ENCODE results near the gene AMER3.

Gene AMER3

GRCh38 chr2:130756053-130756873, 923 bp downstream of the AMER3 start:
- peak in 2 of 4 experiments; percentile 20 to 42 for DNase-seq

- no peak for DNase-seq
Observed at GRCh38 chr2:130756874-130757668, 1.7 kb downstream of the AMER3 start.

- DNase-seq = no peak
Observed at GRCh38 chr2:130759906-130760753, 4.8 kb downstream of the AMER3 start.

GRCh38 chr2:130760754-130761751, 5.7 kb downstream of the AMER3 start:
- DNase-seq = no peak

- DNase-seq = no peak
Observed at GRCh38 chr2:130762031-130762909, 6.9 kb downstream of the AMER3 start.

- no peak for DNase-seq
Observed at GRCh38 chr2:130762910-130763385, 7.6 kb downstream of the AMER3 start.

- DNase-seq = no peak
Observed at GRCh38 chr2:130763405-130763804, 8.1 kb downstream of the AMER3 start.

- DNase-seq = no peak
Observed at GRCh38 chr2:130764035-130764820, 8.9 kb downstream of the AMER3 start.

- no peak for DNase-seq
Observed at GRCh38 chr2:130764821-130765115, 9.4 kb downstream of the AMER3 start.

GRCh38 chr2:130765464-130765863, 10.1 kb downstream of the AMER3 start:
- DNase-seq = no peak

- no peak for DNase-seq
Observed at GRCh38 chr2:130766037-130766436, 10.7 kb downstream of the AMER3 start.

- no peak for DNase-seq
Observed at GRCh38 chr2:130766711-130767407, 11.5 kb downstream of the AMER3 start.

GRCh38 chr2:130767408-130767775, 12.1 kb downstream of the AMER3 start:
- no peak for DNase-seq

- peak in 1 of 4 experiments; percentile 5 for DNase-seq
Observed at GRCh38 chr2:130768191-130768855, 13.0 kb downstream of the AMER3 start.

GRCh38 chr2:130769343-130769907, 14.1 kb downstream of the AMER3 start:
- DNase-seq = no peak

GRCh38 chr2:130776550-130776949, 21.2 kb downstream of the AMER3 start:
- DNase-seq = no peak

- DNase-seq = no peak
Observed at GRCh38 chr2:130778781-130779180, 23.4 kb downstream of the AMER3 start.

GRCh38 chr2:130785466-130786055, 30.2 kb downstream of the AMER3 start:
- no peak for DNase-seq
